ENCODE measurements around the gene TMEM161A. TPM values are rescaled to one million over a fixed set of nuclear protein-coding genes. Genes with fewer than 3 reads are reported as not detected.
A peak's percentile ranks its signal among the peaks of the same experiment; 100 is the strongest.

TMEM161A gene
- total and polyA plus RNA-seq, 2 of the 13 experiments (the other 11 are each of a cell fraction or from before 2014, with no cell fraction given), result 25.9 to 31.4 TPM

GRCh38 chr19:19185853-19186740 lies 47.8 kb upstream of the TMEM161A start (continued):
- TF ChIP-seq ZNF446 (CRISPR knock-in tag; IDR thresholded peaks at IDR 0.05), result no peak
- peak; percentile 48; the same call in 1 of the 2 replicates for TF ChIP-seq CBX5 (CRISPR knock-in tag; IDR thresholded peaks at IDR 0.05; ENCODE audit: borderline replicate concordance)
- TF ChIP-seq NCOA2 (CRISPR knock-in tag; IDR thresholded peaks at IDR 0.05), result no peak
- TF ChIP-seq ZNF430 (CRISPR knock-in tag; IDR thresholded peaks at IDR 0.05), result no peak
- 0 out of 2 replicates have a peak, but pooled peaks have one; percentile 43 for TF ChIP-seq ZMYM4 (CRISPR knock-in tag; IDR thresholded peaks at IDR 0.05)
- 0 out of 2 replicates have a peak, but pooled peaks have one; percentile 73 for TF ChIP-seq ZSCAN5A (CRISPR knock-in tag; IDR thresholded peaks at IDR 0.05; ENCODE audit: borderline replicate concordance)
- TF ChIP-seq ZEB1 (IDR thresholded peaks at IDR 0.05; ENCODE audit: insufficient replicate concordance, low read depth), result no peak
- TF ChIP-seq CTCF (CRISPR knock-in tag; IDR thresholded peaks at IDR 0.05), result peak; percentile 93
- TF ChIP-seq XRCC5 (optimal IDR thresholded peaks at IDR 0.05; ENCODE audit: low read length), result peak; percentile 86
- no peak for TF ChIP-seq ZNF780A (CRISPR knock-in tag; IDR thresholded peaks at IDR 0.05)
- peak; percentile 97 for TF ChIP-seq ZBTB33 (CRISPR knock-in tag; IDR thresholded peaks at IDR 0.05)
- peak; percentile 74 for TF ChIP-seq AGO2 (optimal IDR thresholded peaks at IDR 0.05; ENCODE audit: low read depth, low read length)
- TF ChIP-seq SAP130 (CRISPR knock-in tag; IDR thresholded peaks at IDR 0.05; ENCODE audit: low read depth), result peak; percentile 29; the same call in 1 of the 2 replicates
- TF ChIP-seq ASH2L (IDR thresholded peaks at IDR 0.05; ENCODE audit: insufficient read length, low read depth, low read length), result no peak
- no peak for TF ChIP-seq HOXD1 (CRISPR knock-in tag; IDR thresholded peaks at IDR 0.05)
- peak; percentile 42 for TF ChIP-seq SMC3 (IDR thresholded peaks at IDR 0.05; ENCODE audit: low read length)
- peak; percentile 77 for TF ChIP-seq STAG1 (CRISPR knock-in tag; IDR thresholded peaks at IDR 0.05)
- no peak for TF ChIP-seq ZBTB25 (CRISPR knock-in tag; IDR thresholded peaks at IDR 0.05)
- no peak for TF ChIP-seq ZC3H13 (CRISPR knock-in tag; IDR thresholded peaks at IDR 0.05)
- TF ChIP-seq PHF8 (CRISPR knock-in tag; IDR thresholded peaks at IDR 0.05), result no peak
